ENCODE measurements around the gene SP1.
A peak's percentile ranks its signal among the peaks of the same experiment; 100 is the strongest.

SP1 gene

GRCh38 chr12:53344824-53345485, 35.0 kb upstream of the SP1 start:
- peak; percentile 78 for TF ChIP-seq CTCF (IDR thresholded peaks at IDR 0.05; ENCODE audit: low read depth, low read length)
- peak; percentile 77 to 82 for DNase-seq (ENCODE audit: low read depth in 2 of 2)
- H3K4me3 ChIP-seq (replicated peaks in 1 of 2; ENCODE audit: low read depth in 2 of 2, low read length in 2 of 2) = peak overlapping the region; percentile 59 to 60

GRCh38 chr12:53345486-53346188, 34.3 kb upstream of the SP1 start:
- TF ChIP-seq CTCF (IDR thresholded peaks at IDR 0.05; ENCODE audit: low read depth, low read length) = no peak
- DNase-seq (ENCODE audit: low read depth in 2 of 2) = peak; percentile 64 to 75
- peak overlapping the region; percentile 59 to 60 for H3K4me3 ChIP-seq (replicated peaks in 1 of 2; ENCODE audit: low read depth in 2 of 2, low read length in 2 of 2)

DNA sequence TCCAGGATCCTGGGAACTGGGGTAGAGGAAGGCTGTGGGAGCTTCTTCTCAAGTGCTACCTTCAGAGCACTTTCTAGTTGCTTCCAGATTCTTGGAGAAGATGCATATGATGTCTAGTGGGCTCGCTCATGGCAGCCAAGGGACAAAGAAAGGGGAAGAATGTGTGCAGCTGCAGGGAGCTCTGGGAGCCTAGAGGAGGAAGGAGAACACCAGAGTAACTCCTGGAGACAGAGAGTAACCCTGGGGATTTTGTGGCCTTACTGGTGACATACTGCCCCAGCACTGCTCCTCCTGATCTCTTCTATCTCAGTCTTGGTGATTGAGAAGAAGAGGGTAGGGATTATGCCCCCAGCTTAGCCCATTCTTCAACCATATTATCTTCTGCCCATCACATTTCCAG, 33.5 kb upstream of the SP1 start:
- DNase-seq (ENCODE audit: low read depth in 2 of 2) = no peak
- no peak for TF ChIP-seq CTCF (IDR thresholded peaks at IDR 0.05; ENCODE audit: low read depth, low read length)
- no peak overlapping the region for H3K4me3 ChIP-seq (replicated peaks in 1 of 2; ENCODE audit: low read depth in 2 of 2, low read length in 2 of 2)

DNA sequence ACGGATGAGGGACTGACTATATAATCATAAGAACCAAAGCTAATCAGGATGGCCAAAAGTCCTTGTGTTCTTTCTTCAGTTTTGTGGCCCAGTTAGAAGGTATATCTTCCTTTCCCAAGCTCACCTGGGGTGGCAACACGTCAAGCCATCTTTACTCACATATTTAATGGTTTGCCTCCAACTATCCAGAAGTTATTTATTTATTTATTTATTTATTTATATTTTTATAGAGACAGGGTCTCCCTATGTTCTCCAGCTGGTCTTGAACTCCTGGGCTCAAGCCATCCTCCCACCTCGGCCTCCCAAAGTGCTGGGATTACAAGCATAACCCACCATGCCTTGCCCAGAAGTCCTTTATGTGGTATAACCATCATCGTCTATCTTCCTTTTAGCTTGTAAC, 32.1 kb upstream of the SP1 start:
- TF ChIP-seq CTCF (IDR thresholded peaks at IDR 0.05; ENCODE audit: low read depth, low read length) = no peak
- DNase-seq (ENCODE audit: low read depth in 2 of 2) = no peak
- no peak overlapping the region for H3K4me3 ChIP-seq (replicated peaks in 1 of 2; ENCODE audit: low read depth in 2 of 2, low read length in 2 of 2)

DNA sequence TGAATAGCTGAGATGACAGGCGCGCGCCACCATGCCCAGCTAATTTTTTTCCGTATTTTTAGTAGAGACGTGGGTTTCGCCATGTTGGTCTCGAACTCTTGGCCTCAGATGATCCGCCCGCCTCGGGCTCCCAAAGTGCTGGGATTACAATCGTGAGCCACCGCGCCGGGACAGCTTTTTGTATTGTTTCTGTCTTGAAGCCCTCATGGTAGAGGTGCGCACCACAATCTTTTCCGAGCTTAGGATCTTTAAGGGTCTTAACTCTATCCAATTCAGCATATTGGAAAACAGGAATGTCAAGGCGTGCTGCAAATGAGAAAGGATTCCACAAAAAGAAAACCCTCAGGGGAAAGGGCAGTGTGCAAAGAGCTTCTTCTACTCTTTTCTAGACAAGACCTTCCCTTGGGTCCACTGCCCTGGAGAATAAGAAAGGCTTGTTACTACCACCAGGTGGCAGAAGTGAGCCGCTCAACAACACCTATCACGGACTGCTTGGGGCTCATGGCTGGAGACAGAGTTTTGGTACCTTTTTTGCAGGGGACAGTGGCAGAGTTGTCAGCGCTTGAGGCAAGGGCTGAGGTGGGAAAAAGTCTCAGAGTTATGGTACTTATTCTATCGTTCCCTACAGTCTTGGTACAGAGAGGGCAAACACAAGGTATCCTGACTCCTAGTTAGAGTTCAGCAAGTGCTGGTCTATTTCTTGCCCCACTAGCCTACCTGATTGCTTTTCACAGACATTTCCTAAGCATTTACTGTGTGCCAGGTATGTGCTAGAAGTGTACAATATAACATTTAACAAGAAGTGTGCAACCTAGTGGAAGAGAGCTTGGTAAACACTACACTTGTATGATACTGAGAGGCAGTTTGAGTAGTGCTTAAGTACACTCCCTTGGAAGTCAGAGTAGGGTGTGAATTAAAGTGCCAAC, 27.4 kb upstream of the SP1 start:
- no peak overlapping the region for H3K4me3 ChIP-seq (replicated peaks in 1 of 2; ENCODE audit: low read depth in 2 of 2, low read length in 2 of 2)
- peak; percentile 92 to 93 for DNase-seq (ENCODE audit: low read depth in 2 of 2)
- TF ChIP-seq CTCF (IDR thresholded peaks at IDR 0.05; ENCODE audit: low read depth, low read length) = peak; percentile 84

GRCh38 chr12:53353257-53353655, 26.7 kb upstream of the SP1 start:
- no peak for TF ChIP-seq CTCF (IDR thresholded peaks at IDR 0.05; ENCODE audit: low read depth, low read length)
- no peak for DNase-seq (ENCODE audit: low read depth in 2 of 2)

More at GRCh38 chr12:53353257-53353655, 26.7 kb upstream of the SP1 start:
- H3K4me3 ChIP-seq (replicated peaks in 1 of 2; ENCODE audit: low read depth in 2 of 2, low read length in 2 of 2) = no peak overlapping the region

All from cardiac fibroblast (primary cell).